ENCODE measurements around the gene MFAP2. TPM values are rescaled to one million over a fixed set of nuclear protein-coding genes. Genes with fewer than 3 reads are reported as not detected.
"Not testable (repeated sequence)": the region's sequence is repeated elsewhere in the genome, so short reads cannot be mapped to it uniquely, and the experiment has no call there.

Gene MFAP2
- total RNA-seq, 1 donor from 2014 or later, result 260 TPM

- H3K4me1 Mint-ChIP-seq (ENCODE audit: low read depth), result peaks cover 1% of the 10 kb centered on the region
- DNase-seq (ENCODE audit: low spot score), result no peak
- H3K36me3 Mint-ChIP-seq (ENCODE audit: low read depth), result no peaks in the 10 kb centered on the region
- H3K27me3 Mint-ChIP-seq (ENCODE audit: low read depth), result no peaks in the 10 kb centered on the region
- H3K9me3 Mint-ChIP-seq (ENCODE audit: low read depth), result no peaks in the 10 kb centered on the region
- TF ChIP-seq, protein P1, sequence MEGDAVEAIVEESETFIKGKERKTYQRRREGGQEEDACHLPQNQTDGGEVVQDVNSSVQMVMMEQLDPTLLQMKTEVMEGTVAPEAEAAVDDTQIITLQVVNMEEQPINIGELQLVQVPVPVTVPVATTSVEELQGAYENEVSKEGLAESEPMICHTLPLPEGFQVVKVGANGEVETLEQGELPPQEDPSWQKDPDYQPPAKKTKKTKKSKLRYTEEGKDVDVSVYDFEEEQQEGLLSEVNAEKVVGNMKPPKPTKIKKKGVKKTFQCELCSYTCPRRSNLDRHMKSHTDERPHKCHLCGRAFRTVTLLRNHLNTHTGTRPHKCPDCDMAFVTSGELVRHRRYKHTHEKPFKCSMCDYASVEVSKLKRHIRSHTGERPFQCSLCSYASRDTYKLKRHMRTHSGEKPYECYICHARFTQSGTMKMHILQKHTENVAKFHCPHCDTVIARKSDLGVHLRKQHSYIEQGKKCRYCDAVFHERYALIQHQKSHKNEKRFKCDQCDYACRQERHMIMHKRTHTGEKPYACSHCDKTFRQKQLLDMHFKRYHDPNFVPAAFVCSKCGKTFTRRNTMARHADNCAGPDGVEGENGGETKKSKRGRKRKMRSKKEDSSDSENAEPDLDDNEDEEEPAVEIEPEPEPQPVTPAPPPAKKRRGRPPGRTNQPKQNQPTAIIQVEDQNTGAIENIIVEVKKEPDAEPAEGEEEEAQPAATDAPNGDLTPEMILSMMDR (IDR thresholded peaks at IDR 0.05), result no peak
- no peak overlapping the region for H3K27ac Mint-ChIP-seq (ENCODE audit: unreplicated experiment)
- H3K4me3 Mint-ChIP-seq (ENCODE audit: unreplicated experiment), result no peak overlapping the region
These were observed 25.2 kb downstream of the MFAP2 start for GRCh38 chr1:16955186-16955585.

DNA sequence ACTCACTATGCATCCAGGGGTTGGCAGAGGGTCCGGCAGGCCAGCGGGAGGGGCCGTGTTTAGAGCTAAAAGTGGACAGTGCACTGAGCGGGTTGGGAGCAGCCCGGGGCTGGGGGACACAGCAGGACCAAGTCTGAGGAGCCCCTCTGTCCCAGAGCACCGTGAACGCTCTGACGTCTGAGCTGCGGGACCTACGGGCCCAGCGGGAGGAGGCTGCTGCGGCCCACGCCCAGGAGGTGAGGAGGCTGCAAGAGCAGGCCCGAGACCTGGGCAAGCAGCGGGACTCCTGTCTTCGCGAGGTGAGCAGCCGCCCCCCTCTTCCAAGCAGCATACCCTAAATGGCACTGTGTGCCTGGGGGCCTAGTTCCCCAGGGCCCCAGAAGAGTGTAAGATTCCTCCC is 25.8 kb downstream of the MFAP2 start:
- H3K4me1 Mint-ChIP-seq (ENCODE audit: low read depth), result no peaks in the 10 kb centered on the region
- no peaks in the 10 kb centered on the region for H3K9me3 Mint-ChIP-seq (ENCODE audit: low read depth)
- TF ChIP-seq, protein P1 (IDR thresholded peaks at IDR 0.05), result no peak
- H3K4me3 Mint-ChIP-seq (ENCODE audit: unreplicated experiment), result no peak overlapping the region
- DNase-seq (ENCODE audit: low spot score), result no peak
- H3K36me3 Mint-ChIP-seq (ENCODE audit: low read depth), result no peaks in the 10 kb centered on the region
- H3K27ac Mint-ChIP-seq (ENCODE audit: unreplicated experiment), result no peak overlapping the region
- H3K27me3 Mint-ChIP-seq (ENCODE audit: low read depth), result no peaks in the 10 kb centered on the region

- not testable (repeated sequence) for H3K27me3 Mint-ChIP-seq (ENCODE audit: low read depth); H3K27ac Mint-ChIP-seq (ENCODE audit: unreplicated experiment); H3K9me3 Mint-ChIP-seq (ENCODE audit: low read depth); H3K4me3 Mint-ChIP-seq (ENCODE audit: unreplicated experiment); DNase-seq (ENCODE audit: low spot score); H3K4me1 Mint-ChIP-seq (ENCODE audit: low read depth); H3K36me3 Mint-ChIP-seq (ENCODE audit: low read depth)
These were observed 28.0 kb downstream of the MFAP2 start for GRCh38 chr1:16952376-16952775.

DNA sequence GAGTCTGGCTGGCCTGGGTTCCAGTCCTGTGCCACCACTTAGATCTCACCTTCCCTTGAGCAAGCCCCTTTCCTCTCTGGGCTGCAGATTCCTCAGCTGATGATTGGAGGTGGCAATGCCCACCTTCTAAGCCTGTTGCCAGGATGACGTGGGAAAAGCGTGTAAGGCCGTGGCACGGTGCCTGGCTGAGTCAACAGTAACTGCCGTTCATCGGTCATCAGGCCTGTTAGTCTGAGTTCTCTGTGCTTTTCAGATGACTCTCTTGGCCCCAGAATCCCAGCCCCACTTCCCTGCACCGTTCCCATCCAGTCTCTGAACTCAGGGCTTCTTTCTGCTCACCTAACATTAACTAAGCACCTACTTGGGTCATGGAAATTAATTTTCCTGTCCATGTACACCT is 31.4 kb downstream of the MFAP2 start:
- not testable (repeated sequence) for H3K4me1 Mint-ChIP-seq (ENCODE audit: low read depth); H3K4me3 Mint-ChIP-seq (ENCODE audit: unreplicated experiment); H3K36me3 Mint-ChIP-seq (ENCODE audit: low read depth); H3K27me3 Mint-ChIP-seq (ENCODE audit: low read depth); H3K27ac Mint-ChIP-seq (ENCODE audit: unreplicated experiment); DNase-seq (ENCODE audit: low spot score); H3K9me3 Mint-ChIP-seq (ENCODE audit: low read depth)

DNA sequence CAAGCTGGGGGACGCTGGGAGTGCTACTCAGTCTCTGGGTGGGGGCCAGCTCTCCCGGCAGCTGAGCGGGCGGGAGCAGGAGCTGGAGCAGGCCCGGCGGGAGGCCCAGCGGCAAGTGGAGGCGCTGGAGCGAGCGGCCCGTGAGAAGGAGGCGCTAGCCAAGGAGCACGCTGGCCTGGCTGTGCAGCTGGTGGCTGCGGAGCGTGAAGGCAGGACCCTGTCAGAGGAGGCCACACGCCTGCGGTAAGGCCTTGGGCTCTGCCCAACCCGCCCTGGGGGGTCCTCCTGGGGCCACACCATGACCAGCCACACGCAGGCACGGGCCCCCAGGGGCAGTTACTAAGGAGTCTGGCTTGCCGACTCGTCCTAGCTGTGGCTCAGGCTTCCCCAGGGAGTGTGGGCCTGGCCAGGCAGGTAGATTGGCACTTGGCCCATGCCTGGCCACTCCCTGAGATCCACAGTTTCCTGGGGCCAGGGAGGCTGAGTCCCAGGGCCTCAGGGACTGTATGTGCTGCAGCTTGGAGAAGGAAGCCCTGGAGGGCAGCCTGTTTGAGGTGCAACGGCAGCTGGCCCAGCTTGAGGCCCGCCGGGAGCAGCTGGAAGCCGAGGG is 32.0 kb downstream of the MFAP2 start:
- not testable (repeated sequence) for H3K27ac Mint-ChIP-seq (ENCODE audit: unreplicated experiment); H3K4me1 Mint-ChIP-seq (ENCODE audit: low read depth); H3K27me3 Mint-ChIP-seq (ENCODE audit: low read depth); DNase-seq (ENCODE audit: low spot score); H3K4me3 Mint-ChIP-seq (ENCODE audit: unreplicated experiment); H3K36me3 Mint-ChIP-seq (ENCODE audit: low read depth); H3K9me3 Mint-ChIP-seq (ENCODE audit: low read depth)

GRCh38 chr1:16946646-16947045 is 33.8 kb downstream of the MFAP2 start:
- H3K27me3 Mint-ChIP-seq (ENCODE audit: low read depth), result no peaks in the 10 kb centered on the region
- H3K4me1 Mint-ChIP-seq (ENCODE audit: low read depth), result no peaks in the 10 kb centered on the region
- H3K4me3 Mint-ChIP-seq (ENCODE audit: unreplicated experiment), result no peak overlapping the region
- no peak for DNase-seq (ENCODE audit: low spot score)
- TF ChIP-seq, protein P1 (IDR thresholded peaks at IDR 0.05), result no peak
- peaks cover 2% of the 10 kb centered on the region for H3K36me3 Mint-ChIP-seq (ENCODE audit: low read depth)
- H3K9me3 Mint-ChIP-seq (ENCODE audit: low read depth), result no peaks in the 10 kb centered on the region
- no peak overlapping the region for H3K27ac Mint-ChIP-seq (ENCODE audit: unreplicated experiment)

DNA sequence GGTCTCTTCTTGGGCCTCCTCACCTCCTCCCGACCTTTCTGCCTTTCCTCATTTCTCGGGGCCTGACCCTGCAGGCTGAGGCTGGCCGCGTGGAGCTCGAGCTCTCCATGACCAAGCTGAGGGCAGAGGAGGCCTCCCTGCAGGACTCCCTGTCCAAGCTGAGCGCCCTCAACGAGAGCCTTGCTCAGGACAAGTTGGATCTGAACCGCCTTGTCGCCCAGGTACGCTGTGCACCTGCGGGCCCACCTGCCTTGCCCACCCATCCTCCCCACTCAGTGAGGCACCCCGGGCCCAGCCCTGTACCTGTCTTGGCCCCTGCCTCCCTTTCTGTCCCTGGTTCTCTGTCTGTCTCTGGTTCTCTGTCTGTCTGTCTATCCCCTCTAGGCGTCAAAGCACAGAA is 34.2 kb downstream of the MFAP2 start:
- H3K36me3 Mint-ChIP-seq (ENCODE audit: low read depth); H3K4me3 Mint-ChIP-seq (ENCODE audit: unreplicated experiment); H3K4me1 Mint-ChIP-seq (ENCODE audit: low read depth); H3K9me3 Mint-ChIP-seq (ENCODE audit: low read depth); H3K27ac Mint-ChIP-seq (ENCODE audit: unreplicated experiment); DNase-seq (ENCODE audit: low spot score); H3K27me3 Mint-ChIP-seq (ENCODE audit: low read depth): not testable (repeated sequence)

DNA sequence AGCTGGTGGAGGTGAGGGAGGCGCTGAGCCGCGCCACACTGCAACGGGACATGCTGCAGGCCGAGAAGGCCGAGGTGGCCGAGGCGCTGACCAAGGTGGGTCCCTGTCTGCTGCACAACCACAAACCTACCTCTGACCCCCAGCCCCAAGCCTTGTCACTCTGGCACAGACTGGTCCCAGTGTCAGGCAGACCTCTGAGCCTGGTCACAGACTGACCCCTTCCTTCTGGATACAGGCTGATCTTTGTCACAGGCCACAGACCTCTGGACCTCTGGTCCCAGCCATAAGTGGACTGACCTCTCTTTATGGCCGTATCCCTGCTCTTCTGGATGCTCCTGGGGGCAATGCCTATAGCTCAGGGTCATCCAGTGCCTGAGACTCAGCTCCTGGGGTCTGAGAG is 34.9 kb downstream of the MFAP2 start:
- not testable (repeated sequence) for H3K36me3 Mint-ChIP-seq (ENCODE audit: low read depth); H3K27me3 Mint-ChIP-seq (ENCODE audit: low read depth); DNase-seq (ENCODE audit: low spot score); H3K4me3 Mint-ChIP-seq (ENCODE audit: unreplicated experiment); H3K27ac Mint-ChIP-seq (ENCODE audit: unreplicated experiment); H3K4me1 Mint-ChIP-seq (ENCODE audit: low read depth); H3K9me3 Mint-ChIP-seq (ENCODE audit: low read depth)

Data from chondrocyte (in vitro differentiated cells).